GM21447 (cell line): ENCODE results near the gene HACD2.

Experiments
- ATAC-seq: cut with Tn5 transposase; IDR thresholded peaks from one replicate; pipeline ENCODE4 v1.9.1; 2021; ENCODE audit not compliant: unreplicated experiment

Gene HACD2

DNA sequence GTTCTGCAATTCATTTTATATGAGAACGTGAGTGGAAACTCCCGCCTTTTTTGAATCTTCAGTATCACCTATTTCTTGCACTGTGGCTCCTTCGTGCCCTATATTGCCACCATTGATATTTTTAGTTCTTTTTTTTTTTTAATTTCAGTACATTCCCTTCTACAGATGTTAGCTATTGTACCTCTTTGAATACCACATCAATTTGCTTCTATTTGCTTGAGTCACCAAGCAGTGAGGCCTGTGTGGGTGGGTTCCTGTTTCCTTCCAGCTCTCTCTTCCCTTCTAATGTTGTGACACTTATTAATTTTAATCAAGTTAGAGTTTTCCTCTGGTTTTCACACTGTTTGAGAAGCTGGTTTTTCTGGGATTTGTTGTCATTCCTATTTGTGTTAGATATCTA lies 8.7 kb downstream of the HACD2 start:
- ATAC-seq = no peak

GRCh38 chr3:123571973-123572365 lies 12.9 kb downstream of the HACD2 start:
- ATAC-seq = no peak

DNA sequence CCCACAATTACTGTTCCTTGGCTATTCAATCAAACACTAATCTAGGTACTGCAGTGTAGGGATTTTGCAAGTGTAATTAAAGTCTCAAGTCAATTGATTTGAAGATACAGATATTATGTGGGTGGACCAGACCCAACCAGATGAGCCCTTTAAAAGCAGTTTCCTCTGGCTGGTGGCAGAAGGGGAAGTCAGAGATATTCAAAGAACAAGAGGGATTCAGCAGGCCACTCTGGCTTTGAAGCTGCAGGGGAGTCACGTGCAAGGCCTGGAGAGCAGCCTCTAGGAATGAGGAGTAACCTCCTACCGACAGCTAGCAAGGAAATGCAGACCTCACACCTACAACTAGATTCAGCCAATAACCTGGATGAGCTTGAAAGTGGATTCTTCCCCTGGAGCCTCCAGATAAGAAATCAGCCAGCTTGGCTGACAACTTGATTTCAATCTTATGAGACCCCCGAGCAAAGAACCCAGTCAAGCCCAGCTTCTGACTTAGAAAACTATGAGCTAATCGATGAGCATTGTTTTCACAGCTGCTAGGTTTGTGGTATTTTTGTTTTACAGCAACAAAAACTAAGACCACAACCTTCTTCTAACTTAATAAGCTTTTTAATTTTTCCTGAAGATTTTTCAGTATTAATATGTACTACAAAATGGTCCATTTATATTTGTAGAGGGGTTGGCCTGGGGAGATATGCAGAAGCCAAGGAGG lies 13.4 kb downstream of the HACD2 start:
- no peak for ATAC-seq

DNA sequence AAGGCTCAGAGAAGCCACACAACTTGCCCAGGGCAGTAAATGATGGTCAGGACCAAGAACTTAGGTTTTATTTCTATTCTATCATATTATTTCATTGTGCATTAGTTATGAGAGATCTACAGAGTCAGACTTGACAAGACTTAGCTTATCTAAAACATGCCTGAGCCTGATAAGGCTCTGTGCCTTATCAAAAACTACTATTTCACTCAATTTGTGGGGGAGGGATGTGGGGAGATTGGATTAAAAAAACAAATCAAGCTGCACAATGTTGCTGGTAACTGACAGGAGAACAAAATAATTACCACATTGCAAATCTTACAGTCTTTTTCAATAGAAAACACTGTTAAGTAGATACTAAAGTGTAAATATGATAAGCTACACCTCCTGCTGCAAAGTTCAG lies 16.0 kb downstream of the HACD2 start:
- ATAC-seq = no peak

- no peak for ATAC-seq
Observed at GRCh38 chr3:123568034-123568433, 16.8 kb downstream of the HACD2 start.

DNA sequence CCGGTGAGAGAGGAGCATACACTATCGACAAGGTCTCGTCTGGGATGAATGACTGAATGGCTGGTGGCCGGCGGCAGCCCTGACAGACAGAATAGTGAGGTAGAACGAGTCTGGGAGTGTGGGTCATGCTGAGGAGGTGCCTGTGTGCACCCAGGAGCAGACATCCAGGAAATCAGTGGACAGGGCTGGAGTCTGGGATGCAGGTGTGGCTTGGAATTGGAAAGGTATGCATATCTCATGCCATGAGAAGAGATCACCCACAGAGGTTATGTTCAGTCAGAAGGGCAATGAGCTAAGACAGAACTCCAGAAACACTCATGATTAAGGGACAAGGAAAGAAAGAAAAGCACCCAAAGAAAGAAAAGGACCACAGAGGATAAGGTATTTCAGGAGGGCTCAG lies 20.8 kb downstream of the HACD2 start:
- no peak for ATAC-seq

DNA sequence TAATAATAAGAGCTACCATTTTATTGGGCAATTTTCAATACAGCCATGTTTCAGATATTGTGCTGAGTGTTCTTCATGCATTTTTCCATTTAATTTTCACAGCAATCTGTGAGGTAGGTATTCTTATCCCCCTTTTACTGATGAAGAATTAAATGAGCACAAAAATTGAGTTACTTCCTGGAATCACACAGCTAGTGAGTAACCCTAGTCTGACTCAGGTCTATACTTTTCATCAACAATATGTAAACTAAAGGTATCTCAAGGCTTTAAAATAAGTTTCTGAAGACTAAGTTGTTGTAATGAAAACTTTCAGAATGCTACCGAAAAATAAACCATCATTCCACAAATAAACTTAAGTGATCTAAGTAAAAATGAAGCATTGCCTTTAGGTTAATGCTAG lies 22.3 kb downstream of the HACD2 start:
- ATAC-seq = no peak

DNA sequence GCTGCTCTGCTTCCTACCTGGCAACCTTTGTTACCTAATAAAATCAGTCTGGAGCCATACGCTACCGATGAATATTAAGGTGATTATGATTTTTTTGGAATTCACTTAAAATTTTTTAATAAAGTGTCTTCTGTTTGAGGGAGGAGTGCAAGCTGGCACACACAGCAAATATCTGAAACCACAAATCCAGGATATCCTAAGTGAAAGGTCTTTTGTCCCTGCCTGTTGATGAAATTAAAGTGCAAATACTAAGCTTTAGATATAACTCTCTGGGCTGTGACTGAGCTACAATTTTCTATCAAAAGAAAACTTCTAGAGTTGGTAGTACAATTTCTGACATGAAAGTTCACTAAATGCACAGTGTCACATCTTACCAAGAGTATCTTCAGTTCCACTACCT lies 23.7 kb downstream of the HACD2 start:
- ATAC-seq = no peak

DNA sequence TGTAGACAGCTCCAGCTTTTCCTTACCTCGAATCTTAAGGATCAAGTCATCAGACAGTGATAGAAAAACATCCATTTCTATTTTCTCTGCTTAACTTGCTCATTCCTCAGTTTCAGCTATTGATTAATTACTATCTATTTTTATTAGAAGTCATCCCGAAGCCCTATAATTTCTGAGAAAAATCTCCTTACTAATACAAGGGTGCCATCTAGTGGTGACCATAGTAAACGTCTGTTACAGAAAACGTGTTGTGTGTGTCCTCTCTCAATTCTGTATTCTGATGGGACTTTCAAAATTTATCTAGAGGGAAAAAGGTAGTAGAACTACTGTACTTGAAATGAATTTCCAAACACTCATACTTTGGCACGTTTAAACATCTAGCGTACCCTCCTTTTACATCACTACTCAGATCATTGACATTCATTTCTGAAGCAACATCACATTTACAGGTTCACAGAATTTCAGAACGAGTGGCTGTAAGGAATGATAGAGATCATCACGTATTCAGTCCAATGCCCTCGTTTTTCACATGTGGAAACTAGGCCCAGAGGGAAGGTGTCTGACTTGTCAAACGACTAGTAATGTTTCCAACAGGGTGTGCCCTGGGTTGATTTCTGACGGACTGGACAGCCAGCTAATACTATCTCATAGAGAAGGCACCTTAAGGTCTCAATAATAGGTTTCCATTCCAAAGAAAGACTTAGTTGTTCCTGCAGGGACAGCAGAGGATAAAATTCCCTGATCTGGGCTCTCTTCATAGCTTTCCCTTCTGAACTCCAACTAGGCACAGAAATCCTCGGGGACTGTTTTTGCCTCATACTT lies 25.6 kb downstream of the HACD2 start:
- ATAC-seq = no peak

DNA sequence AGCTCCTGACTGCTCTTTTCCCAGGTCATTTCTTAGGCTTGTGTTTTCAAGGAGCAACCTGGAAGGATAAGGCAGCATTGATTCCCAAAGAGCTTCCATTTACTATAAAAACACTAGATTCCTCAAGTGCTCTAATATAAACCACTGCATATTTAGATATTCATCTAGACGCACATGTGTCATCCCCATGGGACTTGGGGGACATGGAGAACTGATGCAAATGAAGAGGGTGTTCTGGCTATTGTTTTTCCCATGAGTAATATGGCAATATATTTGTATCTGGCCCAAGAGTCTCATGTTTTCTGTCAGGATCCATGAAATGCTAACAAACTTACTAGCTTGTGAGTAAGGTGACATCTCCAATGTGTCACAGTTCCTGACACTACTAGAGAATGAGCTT lies 31.3 kb downstream of the HACD2 start:
- no peak for ATAC-seq

GRCh38 chr3:123552768-123553167 lies 32.1 kb downstream of the HACD2 start:
- ATAC-seq = no peak

DNA sequence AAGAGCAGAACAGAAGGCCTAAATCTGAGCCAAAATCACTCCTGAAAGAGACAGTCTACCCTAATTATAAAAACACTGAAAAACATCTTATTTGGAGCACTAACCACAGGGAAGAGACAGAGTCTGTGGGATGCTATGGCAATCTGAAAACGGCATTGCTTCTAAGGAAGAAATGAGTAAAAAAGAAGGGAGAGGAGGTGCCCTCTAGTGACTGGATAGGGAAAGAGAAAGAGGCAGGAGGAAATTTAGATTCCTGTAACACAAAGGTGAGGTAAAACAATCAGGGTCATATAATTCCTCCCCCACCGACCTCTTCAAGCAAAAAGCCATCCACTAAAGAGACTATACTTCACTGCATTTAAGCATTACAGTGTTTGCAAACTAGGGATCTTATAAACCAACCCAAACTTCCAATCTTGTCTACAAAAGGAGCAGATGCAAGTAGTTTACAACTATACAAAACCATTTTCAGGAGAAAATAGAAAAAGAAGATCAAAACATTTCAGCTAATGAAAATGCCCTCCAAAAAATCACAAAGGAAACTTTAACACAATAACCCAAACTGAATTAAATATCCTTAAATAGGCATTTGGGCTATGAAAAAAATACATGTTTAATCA lies 32.6 kb downstream of the HACD2 start:
- no peak for ATAC-seq

- ATAC-seq = no peak
Observed at GRCh38 chr3:123547881-123548519, 36.9 kb downstream of the HACD2 start.

GRCh38 chr3:123546133-123546755 lies 38.6 kb downstream of the HACD2 start:
- ATAC-seq = no peak

DNA sequence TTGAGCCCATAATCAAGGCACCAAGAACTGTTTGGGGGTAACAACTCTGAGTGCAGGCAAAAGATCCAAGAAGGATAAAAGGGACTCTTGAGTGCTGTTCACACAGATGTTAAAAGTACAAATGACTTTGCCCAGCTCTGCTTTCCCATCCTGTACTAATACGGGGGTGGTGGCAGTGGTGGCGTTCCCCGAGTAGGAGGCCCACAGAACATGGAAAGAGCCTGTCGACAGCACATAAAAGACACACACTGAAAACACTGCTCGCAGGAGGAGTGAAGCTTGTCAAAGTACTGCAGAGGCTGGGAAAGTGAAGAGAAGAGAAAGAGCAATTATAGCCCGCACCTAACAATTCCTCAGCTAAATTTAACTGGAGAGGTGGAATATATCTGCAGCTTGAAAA lies 40.9 kb downstream of the HACD2 start:
- ATAC-seq = no peak

- no peak for ATAC-seq
Observed at GRCh38 chr3:123540285-123540684, 44.6 kb downstream of the HACD2 start.

GRCh38 chr3:123536153-123536895 lies 48.5 kb downstream of the HACD2 start:
- no peak for ATAC-seq

DNA sequence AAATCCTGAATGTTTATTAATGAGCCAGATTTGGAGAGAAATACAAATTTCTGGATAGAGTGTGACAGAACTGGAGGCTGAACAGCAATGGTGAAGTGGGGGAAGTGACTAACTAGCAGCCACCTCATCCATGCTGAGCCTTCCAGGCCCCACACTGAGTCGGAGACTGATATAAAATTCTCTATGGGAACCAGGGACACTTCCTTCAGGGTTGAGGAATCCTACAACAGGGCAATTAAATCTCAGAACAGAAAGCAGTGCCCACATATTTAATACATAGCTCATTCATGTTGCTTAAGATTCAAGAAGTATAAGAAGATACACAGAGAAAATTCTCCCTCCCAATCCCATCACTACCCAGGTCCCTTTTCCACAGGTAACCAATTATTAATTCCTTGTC lies 49.3 kb downstream of the HACD2 start:
- no peak for ATAC-seq

DNA sequence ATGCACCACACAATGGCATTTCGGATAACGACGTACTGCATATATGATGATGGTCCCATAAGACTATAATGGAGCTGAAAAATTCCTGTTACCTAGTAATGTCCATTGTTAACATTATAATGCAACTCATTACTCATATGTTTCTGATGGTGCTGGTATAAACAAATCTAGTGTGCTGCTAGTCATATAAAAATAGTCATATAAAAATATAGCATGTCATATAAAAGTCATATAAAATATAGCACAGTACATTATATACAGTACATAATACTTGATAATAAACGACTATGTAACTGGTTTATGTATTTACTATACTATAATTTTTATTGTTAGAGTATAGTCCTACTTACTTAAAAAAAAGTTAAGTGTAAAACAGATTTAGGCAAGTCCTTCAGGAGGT lies 50.6 kb downstream of the HACD2 start:
- no peak for ATAC-seq

DNA sequence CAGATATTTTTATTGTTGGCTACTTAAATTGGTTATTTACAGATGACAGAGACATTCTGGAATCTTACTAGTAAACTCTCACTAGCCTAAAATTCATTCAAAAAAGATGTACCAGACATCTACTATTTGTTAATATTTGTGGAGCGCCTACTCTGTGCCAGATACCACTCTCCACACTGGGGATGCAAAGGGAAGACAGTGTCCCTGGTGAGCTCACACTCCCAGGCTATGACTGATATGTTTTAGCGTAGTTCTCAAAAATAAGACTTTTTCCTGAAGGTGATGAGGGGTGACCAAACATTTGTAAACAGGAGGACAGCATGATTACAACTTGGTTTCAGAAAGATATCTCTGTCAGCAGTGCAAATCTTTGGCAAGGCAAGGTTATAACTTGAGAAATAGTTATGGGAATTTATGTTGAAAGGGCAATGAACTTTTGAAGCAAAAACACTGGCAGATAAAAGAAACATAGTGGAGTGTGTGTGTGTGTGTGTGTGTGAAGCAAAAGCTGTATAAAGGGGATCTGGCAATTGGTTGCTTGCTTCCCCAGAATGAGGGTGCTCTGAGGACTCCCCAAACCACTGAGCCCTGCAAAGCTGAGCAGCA lies 51.2 kb downstream of the HACD2 start:
- ATAC-seq = no peak
